ENCODE results near the gene PDE6A.
A peak's percentile ranks its signal among the peaks of the same experiment; 100 is the strongest.
"Not testable (repeated sequence)": the region's sequence is repeated elsewhere in the genome, so short reads cannot be mapped to it uniquely, and the experiment has no call there.

The PDE6A gene

GRCh38 chr5:149865746-149866145, 78.8 kb downstream of the PDE6A start:
- DNase-seq (ENCODE audit: low read depth, low spot score) = no peak

GRCh38 chr5:149863830-149864229, 80.8 kb downstream of the PDE6A start:
- DNase-seq (ENCODE audit: low read depth, low spot score) = no peak

- DNase-seq (ENCODE audit: low read depth, low spot score) = no peak
These were observed 81.4 kb downstream of the PDE6A start for GRCh38 chr5:149863176-149863575.

- peak; percentile 27 for DNase-seq (ENCODE audit: low read depth, low spot score)
These were observed 83.7 kb downstream of the PDE6A start for GRCh38 chr5:149860801-149861322.

- no peak for DNase-seq (ENCODE audit: low read depth, low spot score)
These were observed 84.8 kb downstream of the PDE6A start for GRCh38 chr5:149859746-149860145.

DNA sequence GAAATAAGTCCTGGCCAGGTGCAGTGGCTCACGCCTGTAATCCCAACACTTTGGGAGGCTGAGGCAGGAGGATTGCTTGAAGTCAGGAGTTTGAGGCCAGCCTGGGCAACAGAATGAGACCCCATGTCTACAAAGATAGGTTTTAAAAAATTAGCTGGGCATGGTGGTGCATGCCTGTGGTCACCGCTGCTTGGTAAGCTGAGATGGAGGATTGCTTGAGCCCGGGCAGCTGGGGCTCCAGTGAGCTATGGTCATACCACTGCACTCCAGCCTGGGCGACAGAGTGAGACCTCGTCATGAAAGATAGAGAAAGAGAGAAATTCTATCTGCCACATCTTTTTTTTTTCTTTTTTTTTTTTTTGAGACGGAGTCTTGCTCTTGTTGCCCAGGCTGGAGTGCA, 86.1 kb downstream of the PDE6A start:
- not testable (repeated sequence) for DNase-seq (ENCODE audit: low read depth, low spot score)

DNA sequence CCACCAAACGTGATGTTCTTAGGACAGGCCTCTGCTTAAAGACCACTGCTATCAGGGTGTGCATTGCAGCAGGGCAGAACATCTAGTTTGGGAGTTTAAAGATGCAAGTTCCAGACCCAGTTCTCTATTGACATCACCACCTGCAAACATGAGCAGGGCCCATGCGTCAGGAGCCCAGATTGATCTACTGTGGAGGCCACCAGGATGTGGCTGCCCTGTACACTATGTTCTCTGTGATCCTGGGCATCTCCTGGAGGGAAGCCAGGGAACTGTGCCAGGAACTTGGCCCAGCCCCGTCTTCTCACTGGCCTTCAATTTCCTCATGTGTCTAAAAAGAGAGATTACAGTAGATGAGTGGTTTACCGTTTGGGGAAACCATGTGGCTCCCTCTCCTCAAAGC, 87.1 kb downstream of the PDE6A start:
- peak; percentile 77 for DNase-seq (ENCODE audit: low read depth, low spot score)

DNA sequence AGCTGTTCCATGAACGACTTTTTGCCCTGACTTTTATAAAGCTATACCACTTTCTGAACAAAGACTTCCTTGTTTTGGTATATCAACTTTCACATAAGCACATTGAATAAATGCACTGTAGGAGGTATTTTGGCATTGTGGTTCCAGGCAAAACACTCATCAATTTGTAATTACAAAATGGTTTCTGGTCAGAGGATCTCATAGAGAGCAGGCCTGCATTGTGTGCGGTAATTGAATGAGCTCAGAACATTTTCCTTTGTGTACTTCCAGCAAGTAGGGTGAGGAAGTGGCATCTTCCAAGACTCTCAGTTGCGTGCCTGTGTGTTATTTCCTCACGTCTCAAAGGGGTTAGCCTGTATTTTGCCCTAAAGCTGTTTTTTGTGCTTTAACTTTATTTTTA, 89.2 kb downstream of the PDE6A start:
- peak; percentile 71 for DNase-seq (ENCODE audit: low read depth, low spot score)

DNA sequence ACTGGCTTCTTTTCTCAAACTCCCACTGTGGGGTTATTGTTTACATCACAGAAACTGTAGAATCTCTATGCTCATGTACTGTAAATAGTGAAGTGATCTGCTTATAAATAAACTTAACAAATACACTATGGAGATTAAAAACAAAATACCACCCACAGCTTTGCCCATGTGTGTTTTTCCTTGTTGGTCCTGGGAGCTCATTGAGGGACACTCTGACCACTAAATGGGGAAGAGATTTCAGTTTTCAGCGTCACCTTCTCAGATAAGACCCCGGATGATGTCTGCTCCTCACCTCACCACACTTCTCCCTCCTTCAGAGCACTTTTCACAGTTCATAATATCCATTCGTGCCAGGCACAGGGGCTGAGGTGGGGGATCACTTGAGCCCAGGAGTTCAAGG, 89.7 kb downstream of the PDE6A start:
- no peak for DNase-seq (ENCODE audit: low read depth, low spot score)

- no peak for DNase-seq (ENCODE audit: low read depth, low spot score)
These were observed 90.9 kb downstream of the PDE6A start for GRCh38 chr5:149853701-149854100.

DNA sequence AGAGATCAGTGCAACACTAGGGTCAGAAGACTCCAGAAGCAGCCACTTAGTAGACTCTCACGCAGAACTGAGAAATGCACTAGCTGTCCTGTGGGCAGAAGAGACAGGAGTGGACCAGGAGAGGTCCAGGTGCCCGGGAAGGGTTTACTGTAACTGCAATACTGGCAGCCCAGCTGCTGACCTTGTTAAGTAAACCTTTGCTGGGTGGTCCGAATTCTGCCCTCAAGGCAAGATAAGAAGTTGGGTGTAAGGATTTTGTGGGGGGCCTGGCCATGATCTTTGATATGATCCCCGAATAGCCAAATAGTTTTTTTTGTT, 91.3 kb downstream of the PDE6A start:
- no peak for DNase-seq (ENCODE audit: low read depth, low spot score)

DNA sequence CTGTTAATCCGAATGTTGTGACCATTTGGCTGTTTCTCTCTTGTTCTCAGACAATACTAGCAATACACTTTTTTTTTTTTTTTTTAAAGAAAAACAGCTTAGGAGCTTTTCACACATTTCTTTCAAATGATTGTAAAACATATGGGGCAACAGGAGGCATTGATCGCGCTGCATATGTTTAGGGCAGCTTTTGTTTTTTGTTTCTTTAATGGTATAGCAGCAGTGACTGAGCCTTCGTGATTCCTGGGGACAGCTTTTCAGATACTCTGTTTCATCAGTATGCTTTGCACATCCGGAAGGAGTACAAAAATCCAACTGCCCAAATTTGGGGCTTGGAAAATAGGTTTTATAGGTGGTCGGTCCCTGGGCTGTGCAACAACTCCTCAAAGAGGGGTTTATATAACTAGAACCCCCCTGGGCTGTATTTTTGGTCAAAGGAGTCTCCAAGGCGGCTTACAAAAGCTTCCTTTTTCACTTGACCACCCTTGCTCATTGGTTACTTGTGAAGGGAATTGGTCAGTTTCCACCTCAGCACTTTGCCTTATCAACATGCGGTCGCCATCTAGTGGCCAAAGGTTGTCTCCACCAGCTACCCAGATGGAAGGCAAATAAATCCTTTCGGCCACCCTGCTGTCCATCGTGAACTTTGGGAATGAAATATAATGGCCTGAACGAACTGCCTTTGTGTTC, 91.8 kb downstream of the PDE6A start:
- peak; percentile 88 for DNase-seq (ENCODE audit: low read depth, low spot score)

DNA sequence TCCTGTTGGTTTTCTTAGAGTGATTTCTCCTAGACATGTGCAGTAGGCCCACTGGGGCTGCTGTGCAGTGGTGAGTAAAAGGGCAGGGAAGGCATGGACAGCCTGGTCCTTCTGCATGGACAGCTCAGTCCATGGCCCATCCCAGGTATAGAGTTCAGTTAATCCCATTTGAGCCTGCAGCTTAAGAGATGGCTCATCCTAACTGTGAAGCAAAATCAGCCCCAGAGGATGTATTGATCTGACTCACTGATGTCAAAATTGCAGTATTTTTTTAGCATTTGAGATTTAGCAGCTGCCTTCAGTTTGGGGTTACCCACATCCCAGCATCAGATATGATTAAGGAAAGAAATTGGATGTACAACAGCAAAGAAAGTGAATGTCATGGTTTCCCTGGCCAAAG, 93.4 kb downstream of the PDE6A start:
- no peak for DNase-seq (ENCODE audit: low read depth, low spot score)

- no peak for DNase-seq (ENCODE audit: low read depth, low spot score)
These were observed 94.4 kb downstream of the PDE6A start for GRCh38 chr5:149849966-149850910.

- no peak for DNase-seq (ENCODE audit: low read depth, low spot score)
These were observed 95.2 kb downstream of the PDE6A start for GRCh38 chr5:149849280-149849965.

GRCh38 chr5:149847611-149848010, 97.0 kb downstream of the PDE6A start:
- no peak for DNase-seq (ENCODE audit: low read depth, low spot score)

DNA sequence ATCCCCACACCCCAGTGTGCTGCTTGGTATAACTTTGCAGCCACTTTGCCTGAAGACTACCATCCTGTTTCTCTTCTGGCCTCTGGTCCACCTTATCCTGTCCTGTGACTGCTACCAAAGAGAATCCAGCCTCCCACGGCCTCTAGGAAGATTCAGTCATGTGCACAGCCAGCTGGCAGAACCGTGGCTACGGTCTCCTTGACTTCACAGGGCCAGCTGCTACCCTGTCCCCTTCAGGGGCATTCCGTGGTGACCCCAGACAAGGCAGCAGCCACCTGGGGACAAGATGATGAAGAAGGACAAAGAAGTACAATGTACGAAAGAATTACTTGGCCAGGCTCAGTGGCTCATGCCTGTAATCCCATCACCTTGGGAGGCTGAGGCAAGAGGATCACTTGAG, 98.6 kb downstream of the PDE6A start:
- no peak for DNase-seq (ENCODE audit: low read depth, low spot score)

GRCh38 chr5:149845601-149846000, 99.0 kb downstream of the PDE6A start:
- DNase-seq (ENCODE audit: low read depth, low spot score) = no peak

DNA sequence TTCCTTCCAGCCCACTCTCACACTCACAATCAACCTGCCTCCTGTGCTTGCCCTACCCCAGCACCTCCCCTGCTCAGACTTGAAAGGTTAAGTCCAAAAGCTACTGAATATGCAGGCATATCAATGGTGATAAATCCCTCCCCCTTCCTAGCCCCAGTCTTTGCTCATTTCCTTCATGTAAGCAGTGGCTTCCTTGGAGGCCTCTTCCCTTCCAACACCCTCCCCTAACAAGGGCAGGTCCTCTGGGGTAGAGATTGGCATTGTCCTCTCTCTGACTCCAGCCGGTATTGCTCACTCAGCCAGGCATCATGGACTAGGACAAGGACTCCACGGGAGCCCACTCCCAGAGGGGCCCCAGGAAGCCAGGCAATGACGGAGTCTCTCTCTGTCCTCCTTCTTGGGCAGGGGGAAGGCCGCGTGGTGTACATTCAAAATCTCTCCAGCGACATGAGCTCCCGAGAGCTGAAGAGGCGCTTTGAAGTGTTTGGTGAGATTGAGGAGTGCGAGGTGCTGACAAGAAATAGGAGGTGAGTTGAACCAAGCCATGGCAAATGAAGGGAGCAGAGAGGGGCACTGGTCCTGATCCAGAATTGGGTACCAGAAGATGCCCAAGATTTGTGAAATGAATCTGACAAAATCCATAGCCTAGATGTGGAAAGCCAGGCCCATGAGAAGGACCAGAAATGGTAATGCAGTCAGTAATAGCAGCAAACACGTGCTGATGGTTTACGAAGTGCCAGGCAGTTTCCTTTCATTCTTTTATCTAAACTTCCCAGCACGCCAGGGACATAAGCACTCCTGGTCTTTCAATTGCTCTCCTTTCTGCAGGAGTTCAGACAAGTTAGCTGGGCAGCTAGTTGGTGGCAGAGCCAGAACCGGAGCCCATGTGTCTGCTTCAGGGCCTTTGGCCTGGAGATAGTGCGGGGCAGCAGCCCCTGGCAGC, 102.5 kb downstream of the PDE6A start:
- no peak for DNase-seq (ENCODE audit: low read depth, low spot score)

- DNase-seq (ENCODE audit: low read depth, low spot score) = no peak
These were observed 104.3 kb downstream of the PDE6A start for GRCh38 chr5:149840226-149840825.

GRCh38 chr5:149839761-149840160, 104.8 kb downstream of the PDE6A start:
- DNase-seq (ENCODE audit: low read depth, low spot score) = no peak

Measured in astrocyte of the hippocampus (primary cell).